CD1c-positive myeloid dendritic cell (primary cell): ENCODE results near the gene ARAF.
"Not testable (repeated sequence)": the region's sequence is repeated elsewhere in the genome, so short reads cannot be mapped to it uniquely, and the experiment has no call there.

Experiments used
- DNase-seq: peaks from one replicate; pipeline ENCODE4 v3.0.0-alpha.2; 2016; ENCODE audit errors: extremely low spot score

ARAF gene

GRCh38 chrX:47586043-47586787 is 25.2 kb downstream of the ARAF start:
- DNase-seq: no peak

- DNase-seq: no peak
Observed at GRCh38 chrX:47587091-47587891, 26.3 kb downstream of the ARAF start.

- DNase-seq: no peak
Observed at GRCh38 chrX:47587906-47588735, 27.1 kb downstream of the ARAF start.

GRCh38 chrX:47590984-47591383 is 30.0 kb downstream of the ARAF start:
- DNase-seq: no peak

- no peak for DNase-seq
Observed at GRCh38 chrX:47593522-47593921, 32.5 kb downstream of the ARAF start.

- no peak for DNase-seq
Observed at GRCh38 chrX:47595716-47596251, 34.8 kb downstream of the ARAF start.

GRCh38 chrX:47596256-47596655 is 35.3 kb downstream of the ARAF start:
- DNase-seq: no peak

GRCh38 chrX:47597222-47597621 is 36.2 kb downstream of the ARAF start:
- DNase-seq: no peak

GRCh38 chrX:47603125-47603524 is 42.1 kb downstream of the ARAF start:
- DNase-seq: not testable (repeated sequence)

GRCh38 chrX:47605024-47605423 is 44.0 kb downstream of the ARAF start:
- DNase-seq: peak; percentile 59

GRCh38 chrX:47607091-47607490 is 46.1 kb downstream of the ARAF start:
- no peak for DNase-seq

- no peak for DNase-seq
Observed at GRCh38 chrX:47608130-47608810, 47.3 kb downstream of the ARAF start.

GRCh38 chrX:47610511-47610910 is 49.5 kb downstream of the ARAF start:
- peak; percentile 51 for DNase-seq

- no peak for DNase-seq
Observed at GRCh38 chrX:47611489-47611888, 50.5 kb downstream of the ARAF start.

GRCh38 chrX:47611926-47612325 is 50.9 kb downstream of the ARAF start:
- no peak for DNase-seq

GRCh38 chrX:47612418-47612817 is 51.4 kb downstream of the ARAF start:
- DNase-seq: no peak

GRCh38 chrX:47613082-47613481 is 52.1 kb downstream of the ARAF start:
- DNase-seq: no peak

GRCh38 chrX:47614618-47615017 is 53.6 kb downstream of the ARAF start:
- DNase-seq: no peak

GRCh38 chrX:47618923-47619485 is 58.0 kb downstream of the ARAF start:
- DNase-seq: no peak

- peak; percentile 86 for DNase-seq
Observed at GRCh38 chrX:47619486-47620302, 58.7 kb downstream of the ARAF start, which contains the start of gene SYN1. TSS of gene SYN1 (minus strand) at chrX:47619857. CDS start at chrX:47619728, 129 bp downstream.
